GM10248 (cell line): Measurements from ENCODE around the gene CACNA1S.

Source experiments
- CTCF ChIA-PET: fragments of 300-600 bp; sonication (Branson Sonifier 250); formaldehyde crosslinking; extraction: SDS; loops from one replicate; lab custom pipeline; 2021; ENCODE audit warnings: antibody characterized with exemption; lab: Yijun Ruan, JAX
- POLR2A ChIA-PET: fragments of 350-650 bp; sonication (Branson Sonifier 250); formaldehyde crosslinking; extraction: SDS; loops from one replicate; lab custom pipeline; 2020; ENCODE audit warnings: antibody characterized with exemption; lab: Yijun Ruan, JAX
- DNase-seq: peaks from one replicate; pipeline ENCODE4 v3.0.0; 2012; ENCODE audit errors: extremely low spot score
- CTCF ChIP-seq: IDR thresholded peaks from 2 replicates; pipeline ENCODE4 v1.5.1; 2012; ENCODE audit warnings: mild to moderate bottlenecking, low read depth; ENCODE audit errors: extremely low read depth, missing control alignments, control extremely low read depth

Gene CACNA1S

GRCh38 chr1:201077736-201078135 is 34.5 kb downstream of the CACNA1S start:
- TF ChIP-seq CTCF: no peak
- ChIA-PET CTCF (no interaction called here), POLR2A (no interaction called here)
- no peak for DNase-seq

DNA sequence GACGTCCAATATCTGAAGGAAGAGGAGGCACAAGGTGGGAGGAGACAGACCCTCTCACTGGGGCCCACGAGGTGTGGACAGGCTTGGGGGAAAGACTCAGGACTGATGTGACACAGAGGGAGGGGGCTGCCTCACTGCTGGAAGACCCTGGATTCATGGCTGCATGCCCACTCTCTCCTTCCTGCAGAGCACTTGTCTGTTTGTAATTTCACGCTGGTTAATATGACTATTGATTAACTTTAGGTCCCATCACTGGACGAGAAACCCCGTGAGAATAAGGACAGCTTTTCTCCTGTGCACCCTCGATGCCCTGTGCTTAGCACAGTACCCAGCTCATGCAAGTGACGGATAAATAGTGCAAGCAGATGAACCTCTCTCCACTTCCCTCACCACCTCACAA is 35.1 kb downstream of the CACNA1S start:
- DNase-seq: no peak
- POLR2A ChIA-PET: no interaction called here
- CTCF ChIA-PET: no interaction called here
- no peak for TF ChIP-seq CTCF

- CTCF ChIA-PET: interaction anchor here (0.8 to 1.4 kb wide), 3 partner anchors 35 to 104 kb away, joined by 3 to 4 read pairs (median 3); no protein-coding TSS in a partner anchor
- no peak for TF ChIP-seq CTCF
- no peak for DNase-seq
- POLR2A ChIA-PET: no interaction called here
These were observed 36.1 kb downstream of the CACNA1S start for GRCh38 chr1:201076092-201076491.

DNA sequence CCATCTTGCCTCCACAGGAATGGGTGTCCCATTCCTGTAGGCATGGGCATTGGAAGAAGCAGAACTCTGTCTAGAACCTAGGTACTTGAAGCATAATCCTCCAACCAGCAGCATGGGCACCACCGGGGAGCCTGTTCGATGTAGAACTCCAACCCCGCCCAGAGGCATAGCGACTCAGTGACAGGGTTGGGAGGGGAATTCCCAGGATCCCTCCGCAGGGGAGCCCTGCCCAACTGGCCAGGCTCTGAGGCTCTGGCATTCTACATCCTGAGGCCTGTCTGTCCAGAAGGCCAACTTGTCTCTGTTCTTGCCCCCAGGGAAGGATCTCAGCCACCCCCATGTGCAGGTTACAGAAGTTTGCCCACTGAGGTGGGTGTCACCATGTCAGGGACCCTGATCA is 38.2 kb downstream of the CACNA1S start:
- TF ChIP-seq CTCF: no peak
- POLR2A ChIA-PET: no interaction called here
- CTCF ChIA-PET: interaction anchor here (1.0 to 1.5 kb wide), 3 partner anchors 9 to 32 kb away, joined by 3 to 5 read pairs (median 3); no protein-coding TSS in a partner anchor
- no peak for DNase-seq

- CTCF ChIA-PET: interaction anchor here (0.8 to 1.5 kb wide), 2 partner anchors 9 to 31 kb away, joined by 3 to 5 read pairs; no protein-coding TSS in a partner anchor
- POLR2A ChIA-PET: no interaction called here
- no peak for DNase-seq
- no peak for TF ChIP-seq CTCF
These were observed 39.3 kb downstream of the CACNA1S start for GRCh38 chr1:201072922-201073321.

GRCh38 chr1:201072149-201072548 is 40.1 kb downstream of the CACNA1S start:
- POLR2A ChIA-PET: no interaction called here
- DNase-seq: no peak
- no peak for TF ChIP-seq CTCF
- CTCF ChIA-PET: no interaction called here
